CD14-positive monocyte (primary cell): ENCODE data around the gene NTPCR. TPM values are rescaled to one million over a fixed set of nuclear protein-coding genes. Genes with fewer than 3 reads are reported as not detected.

Experiments used
- DNase-seq, 3 donors: peaks; one replicate each; pipeline ENCODE4 v3.0.0-alpha.2; 2011 to 2022
- H2AFZ ChIP-seq: 2 replicates; pipeline ENCODE4 v1.6.0; 2012; ENCODE audit warnings: mild to moderate bottlenecking, low read depth, low read length, inconsistent platforms; ENCODE audit not compliant: insufficient read depth, poor library complexity, severe bottlenecking
- H3K27ac ChIP-seq, 2 donors: 1 replicate in 1 of 2; 2 replicates in 1 of 2; pipeline ENCODE4 v1.5.1; 2012 to 2013; ENCODE audit warnings: low read length in 2 of 2, control low read depth in 1 of 2, inconsistent platforms in 1 of 2, low read depth in 1 of 2, mild to moderate bottlenecking in 1 of 2
- H3K27me3 ChIP-seq, 2 donors: one replicate each; pipeline versions ENCODE4 v1.6.0 to v1.6.1; 2011 to 2013; ENCODE audit warnings: low read length in 2 of 2; ENCODE audit not compliant: control insufficient read depth in 2 of 2, insufficient read depth in 2 of 2
- H3K36me3 ChIP-seq, 2 donors: replicated peaks in 1 of 2; 1 replicate in 1 of 2; 2 replicates in 1 of 2; pipeline versions ENCODE4 v1.5.1 to v1.6.1; 2012 to 2013; ENCODE audit warnings: low read length in 2 of 2, control low read depth in 1 of 2, inconsistent platforms in 1 of 2, mild to moderate bottlenecking in 1 of 2; ENCODE audit not compliant: insufficient read depth in 2 of 2, control insufficient read depth in 1 of 2
- H3K4me1 ChIP-seq, 2 donors: 1 replicate in 1 of 2; 2 replicates in 1 of 2; pipeline versions ENCODE4 v1.5.1 to v1.6.1; 2012 to 2013; ENCODE audit warnings: low read length in 2 of 2, control low read depth in 1 of 2, inconsistent platforms in 1 of 2, mild to moderate bottlenecking in 1 of 2, moderate library complexity in 1 of 2; ENCODE audit not compliant: insufficient read depth in 2 of 2, control insufficient read depth in 1 of 2
- H3K4me2 ChIP-seq: replicated peaks from 2 replicates; pipeline ENCODE3; 2012; ENCODE audit warnings: low read length, moderate library complexity, mild to moderate bottlenecking; ENCODE audit not compliant: poor library complexity, severe bottlenecking; ENCODE audit errors: extremely low read depth
- H3K4me3 ChIP-seq, 3 experiments: fragments of 200-600 bp in 1 of 3; sonication (generic) in 1 of 3; replicated peaks in 1 of 3; 1 replicate in 2 of 3; 2 replicates in 1 of 3; pipeline ENCODE4 v1.5.1; 2011 to 2013; ENCODE audit warnings: low read length in 3 of 3, mild to moderate bottlenecking in 3 of 3, control low read depth in 2 of 3, low read depth in 2 of 3, inconsistent platforms in 1 of 3, moderate library complexity in 1 of 3
- H3K79me2 ChIP-seq: 2 replicates; pipeline ENCODE4 v1.6.0; 2012; ENCODE audit warnings: mild to moderate bottlenecking, control low read depth, inconsistent platforms, low read length, moderate library complexity; ENCODE audit not compliant: insufficient read depth
- H3K9ac ChIP-seq: 2 replicates; pipeline ENCODE4 v1.6.0; 2017; ENCODE audit warnings: low read length, mild to moderate bottlenecking; ENCODE audit not compliant: insufficient read depth, poor library complexity, severe bottlenecking
- H3K9me3 ChIP-seq, 2 donors: replicated peaks in 1 of 2; 1 replicate in 1 of 2; 2 replicates in 1 of 2; pipeline versions ENCODE4 v1.5.1 to v1.6.1; 2012 to 2013; ENCODE audit warnings: low read length in 2 of 2, control low read depth in 1 of 2; ENCODE audit not compliant: control insufficient read depth in 1 of 2, insufficient read depth in 1 of 2
- H4K20me1 ChIP-seq: 2 replicates; pipeline ENCODE4 v1.6.0; 2012; ENCODE audit warnings: mild to moderate bottlenecking, low read length, control low read depth, moderate library complexity; ENCODE audit not compliant: insufficient read depth
- H3K27ac Mint-ChIP-seq, 7 donors: one replicate each; pipeline ENCODE4 v1.8.0; 2020; ENCODE audit warnings: mild to moderate bottlenecking in 7 of 7, mixed read lengths in 7 of 7, moderate library complexity in 6 of 7, inconsistent platforms in 2 of 7
- H3K27me3 Mint-ChIP-seq, 3 donors: one replicate each; pipeline ENCODE4 v1.8.0; 2021 to 2022; ENCODE audit warnings: low read depth in 3 of 3, mild to moderate bottlenecking in 3 of 3, mixed read lengths in 3 of 3, moderate library complexity in 3 of 3, inconsistent platforms in 1 of 3
- H3K36me3 Mint-ChIP-seq, 2 donors: one replicate each; pipeline ENCODE4 v1.8.0; 2020; ENCODE audit warnings: mixed read lengths in 2 of 2, inconsistent platforms in 1 of 2, mild to moderate bottlenecking in 1 of 2
- H3K4me1 Mint-ChIP-seq: one replicate; pipeline ENCODE4 v1.8.0; 2020; ENCODE audit warnings: mild to moderate bottlenecking, mixed read lengths
- H3K4me3 Mint-ChIP-seq, 2 donors: one replicate each; pipeline ENCODE4 v1.8.0; 2020; ENCODE audit warnings: mild to moderate bottlenecking in 2 of 2, mixed read lengths in 2 of 2, moderate library complexity in 1 of 2
- H3K9me3 Mint-ChIP-seq, 7 donors: one replicate each; pipeline ENCODE4 v1.8.0; 2020 to 2022; ENCODE audit warnings: mixed read lengths in 7 of 7, mild to moderate bottlenecking in 6 of 7, moderate library complexity in 6 of 7, inconsistent platforms in 2 of 7
- CTCF ChIP-seq: fragments of 200-600 bp; IDR thresholded peaks from one replicate; pipeline ENCODE4 v1.8.0; 2022; ENCODE audit warnings: antibody characterized with exemption, mild to moderate bottlenecking
- WGBS: methylation state at CpG from one replicate; pipeline ENCODE4 v1.1.5; 2013; ENCODE audit warnings: missing lambda C conversion rate; ENCODE audit not compliant: insufficient coverage; 5-methylcytosine and 5-hydroxymethylcytosine counted together
- intact Hi-C, 2 donors: fragments of 100-400 bp; cut with micrococcal nuclease; formaldehyde crosslinking; loops; one replicate each; pipeline versions ENCODE4 v1.15.0 to v1.15.1; 2023
- polyA plus RNA-seq, 3 donors: library from polyadenylated mRNA; depleted of rRNA in 1 of 3; unstranded in 2 of 3; stranded (reverse) in 1 of 3; fragments of 300-500 nt in 2 of 3; fragments of >200 nt in 1 of 3; fragmentation: Illumina TruSeq in 2 of 3; gene quantifications; 1 replicate in 2 of 3; 2 replicates in 1 of 3; pipeline ENCODE4 v1.2.3, GENCODE V29; 2012 to 2021

The NTPCR gene
- polyA plus RNA-seq, 3 donors: 8.6 to 42.0 (median 31.7) TPM

- peaks cover 7 to 9% of the 10 kb centered on the region in 2 donors for H3K4me1 ChIP-seq
- peaks cover 8% of the 10 kb centered on the region for H3K4me1 Mint-ChIP-seq
These were observed 22.4 kb upstream of the NTPCR start for GRCh38 chr1:232927830-232928505.

More at GRCh38 chr1:232927830-232928505, 22.4 kb upstream of the NTPCR start:
- intact Hi-C loops: no loop called here
- 82% methylated on average over 2 of the region's 4 CpGs for WGBS
- no peaks in the 10 kb centered on the region for H4K20me1 ChIP-seq
- no peak for TF ChIP-seq CTCF
- Mint-ChIP-seq H3K27ac (no peak overlapping the region), H3K4me3 (no peak overlapping the region), H3K27me3 (no peaks in the 10 kb centered on the region), H3K9me3 (peaks cover 0 to 9% (median 3%) of the 10 kb centered on the region in 7 donors), H3K36me3 (no peaks in the 10 kb centered on the region)
- no peak overlapping the region for H2AFZ ChIP-seq
- no peak for DNase-seq
- H3K27me3 ChIP-seq: no peaks in the 10 kb centered on the region
- H3K4me2 ChIP-seq: no peak overlapping the region
- H3K4me3 ChIP-seq: no peak overlapping the region
- no peak overlapping the region for H3K27ac ChIP-seq
- H3K9me3 ChIP-seq: peaks cover 0 to 3% of the 10 kb centered on the region in 2 donors
- H3K36me3 ChIP-seq: no peaks in the 10 kb centered on the region
- H3K9ac ChIP-seq: no peak overlapping the region
- no peaks in the 10 kb centered on the region for H3K79me2 ChIP-seq
